Fibroblast of villous mesenchyme (primary cell): ENCODE measurements around the gene PROB1. TPM values are rescaled to one million over a fixed set of nuclear protein-coding genes. Genes with fewer than 3 reads are reported as not detected.

Source experiments
- DNase-seq: peaks from one replicate; pipeline ENCODE4 v3.0.0-alpha.2; 2010; ENCODE audit warnings: low read depth
- H3K4me3 ChIP-seq: 2 replicates; pipeline ENCODE4 v1.5.1; 2011; ENCODE audit warnings: low read depth, mild to moderate bottlenecking, low read length
- total RNA-seq: library from RNA; depleted of rRNA; stranded (reverse); fragments of >200 nt; gene quantifications from 2 replicates; pipeline ENCODE4 v1.2.3, GENCODE V29; 2012
- TF ChIP-seq, protein P1 (sequence below): IDR thresholded peaks from 2 replicates; pipeline ENCODE4 v1.5.1; 2012; ENCODE audit warnings: low read depth, mild to moderate bottlenecking, low read length; ENCODE audit not compliant: insufficient read depth

The PROB1 gene
- total RNA-seq, 1 donor: 4.3 TPM

DNA sequence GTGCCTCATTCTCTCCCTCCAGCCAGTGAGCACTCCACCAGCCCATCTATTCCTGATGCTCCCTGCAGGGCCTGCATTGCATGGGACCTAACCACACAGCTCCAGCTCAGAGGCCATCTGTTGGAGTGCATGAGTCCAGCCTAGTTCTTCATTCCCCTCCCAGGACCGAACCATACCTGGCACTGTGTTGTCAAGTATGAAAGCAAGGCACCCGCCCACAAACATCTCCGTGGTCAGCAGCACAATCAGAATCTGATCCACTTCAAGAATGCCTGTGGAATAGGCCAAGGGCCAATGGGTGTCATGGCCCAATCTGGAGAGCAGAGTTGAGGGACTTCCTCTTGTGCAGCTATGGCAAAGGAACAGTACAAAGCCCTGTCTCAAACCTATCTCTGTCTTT, 17.7 kb downstream of the PROB1 start:
- TF ChIP-seq, protein P1, sequence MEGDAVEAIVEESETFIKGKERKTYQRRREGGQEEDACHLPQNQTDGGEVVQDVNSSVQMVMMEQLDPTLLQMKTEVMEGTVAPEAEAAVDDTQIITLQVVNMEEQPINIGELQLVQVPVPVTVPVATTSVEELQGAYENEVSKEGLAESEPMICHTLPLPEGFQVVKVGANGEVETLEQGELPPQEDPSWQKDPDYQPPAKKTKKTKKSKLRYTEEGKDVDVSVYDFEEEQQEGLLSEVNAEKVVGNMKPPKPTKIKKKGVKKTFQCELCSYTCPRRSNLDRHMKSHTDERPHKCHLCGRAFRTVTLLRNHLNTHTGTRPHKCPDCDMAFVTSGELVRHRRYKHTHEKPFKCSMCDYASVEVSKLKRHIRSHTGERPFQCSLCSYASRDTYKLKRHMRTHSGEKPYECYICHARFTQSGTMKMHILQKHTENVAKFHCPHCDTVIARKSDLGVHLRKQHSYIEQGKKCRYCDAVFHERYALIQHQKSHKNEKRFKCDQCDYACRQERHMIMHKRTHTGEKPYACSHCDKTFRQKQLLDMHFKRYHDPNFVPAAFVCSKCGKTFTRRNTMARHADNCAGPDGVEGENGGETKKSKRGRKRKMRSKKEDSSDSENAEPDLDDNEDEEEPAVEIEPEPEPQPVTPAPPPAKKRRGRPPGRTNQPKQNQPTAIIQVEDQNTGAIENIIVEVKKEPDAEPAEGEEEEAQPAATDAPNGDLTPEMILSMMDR: no peak
- no peak for DNase-seq
- H3K4me3 ChIP-seq: no peak overlapping the region

DNA sequence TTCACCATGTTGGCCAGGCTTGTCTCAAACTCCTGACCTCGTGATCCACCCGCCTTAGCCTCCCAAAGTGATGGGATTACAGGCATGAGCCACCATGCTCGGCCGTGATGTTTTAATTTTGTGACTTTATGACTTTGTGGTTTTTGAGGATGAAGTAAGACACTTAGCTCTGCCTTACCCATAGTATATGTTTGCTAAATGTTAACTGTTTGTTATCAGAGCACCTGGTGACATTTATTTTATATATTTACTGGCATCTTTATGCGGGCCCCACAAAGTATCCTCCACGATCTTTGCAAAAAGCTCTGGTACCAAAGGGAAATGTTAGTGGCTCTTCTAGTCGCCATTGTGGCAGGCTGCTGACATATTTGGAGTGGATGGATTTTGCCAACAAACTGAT, 18.5 kb downstream of the PROB1 start:
- H3K4me3 ChIP-seq: no peak overlapping the region
- TF ChIP-seq, protein P1: no peak
- no peak for DNase-seq

DNA sequence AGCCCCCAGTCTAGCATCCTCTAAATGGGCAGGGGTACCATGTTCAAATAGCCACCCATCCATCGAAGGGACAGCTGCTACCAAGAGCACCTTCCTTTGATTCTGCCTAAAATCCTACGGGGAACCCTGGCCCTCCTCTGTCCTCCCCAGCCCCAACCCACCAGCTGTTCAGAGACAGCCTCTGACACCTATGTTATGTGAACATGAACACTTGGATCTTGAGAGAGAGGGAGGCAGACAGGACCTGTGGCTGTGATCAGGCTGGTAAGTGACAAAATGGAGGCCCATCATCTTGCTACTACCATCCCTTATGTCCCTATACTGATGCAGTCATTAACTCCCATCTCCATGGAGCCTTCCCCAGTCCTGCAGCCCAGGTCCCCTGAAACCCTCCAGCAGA, 20.0 kb downstream of the PROB1 start:
- no peak for DNase-seq
- TF ChIP-seq, protein P1: no peak
- H3K4me3 ChIP-seq: no peak overlapping the region

DNA sequence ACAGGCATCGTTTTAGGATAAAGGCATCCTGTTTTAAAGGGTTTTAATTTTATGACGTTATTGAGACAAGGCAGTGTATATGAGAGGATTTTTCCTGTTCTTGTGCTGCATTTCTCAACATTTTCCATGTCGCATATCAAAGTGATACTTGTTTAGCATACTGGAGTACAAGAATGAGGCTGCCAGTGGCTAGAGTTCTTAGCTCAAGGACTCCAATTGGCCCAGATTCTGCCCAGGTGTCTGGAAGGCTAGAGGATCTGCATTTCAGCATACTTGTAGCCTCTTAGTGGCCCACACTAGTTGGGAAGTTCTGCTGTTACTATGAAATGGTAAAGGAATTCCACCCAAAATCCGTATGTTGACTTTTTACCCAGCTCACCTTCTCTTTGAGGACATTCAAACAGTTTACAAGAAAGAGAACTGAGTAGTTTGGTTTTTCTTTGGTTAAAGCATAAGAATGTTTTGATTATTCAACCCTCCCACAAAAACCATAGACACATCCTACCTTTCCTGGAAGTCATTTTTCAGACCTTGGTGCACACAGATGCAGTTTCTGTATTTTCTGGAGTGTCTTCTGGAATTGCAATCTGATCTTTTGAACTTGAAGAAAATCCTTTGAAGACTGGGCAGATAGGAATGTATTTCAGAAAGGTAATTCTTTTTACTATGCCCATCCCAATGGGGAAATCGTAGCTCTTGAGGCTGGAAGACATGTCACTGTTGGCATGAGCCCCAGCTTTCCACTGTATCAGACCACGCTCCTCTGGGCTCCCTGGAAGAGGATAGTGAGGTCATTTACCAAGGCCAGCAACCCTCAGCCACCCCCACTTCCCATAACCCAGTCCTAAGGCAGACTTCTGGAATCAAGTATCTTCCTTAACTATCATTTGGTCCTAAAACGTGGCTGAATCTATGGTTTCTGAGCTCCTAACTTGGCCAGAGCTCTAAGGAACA, 23.1 kb downstream of the PROB1 start:
- DNase-seq: no peak
- TF ChIP-seq, protein P1: no peak
- no peak overlapping the region for H3K4me3 ChIP-seq

DNA sequence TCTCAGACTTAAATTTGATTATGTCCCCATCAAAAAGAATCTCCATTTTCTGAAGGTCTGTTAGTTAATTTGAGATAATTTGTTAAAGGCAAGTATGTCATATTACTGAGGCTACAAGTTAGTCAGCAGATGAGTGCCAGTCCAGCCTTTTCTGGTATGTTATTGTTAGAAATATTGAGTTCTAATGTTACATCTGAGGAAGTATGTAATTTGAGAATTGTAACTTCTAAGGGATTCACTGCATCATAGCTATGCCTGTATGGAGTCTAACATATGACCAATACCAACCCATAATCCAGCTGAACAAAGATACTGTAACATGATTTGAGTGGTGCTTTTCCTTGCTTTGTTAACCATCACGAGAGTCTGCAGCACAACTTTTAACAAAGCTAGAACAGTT, 25.7 kb downstream of the PROB1 start:
- H3K4me3 ChIP-seq: no peak overlapping the region
- TF ChIP-seq, protein P1: no peak
- DNase-seq: no peak

DNA sequence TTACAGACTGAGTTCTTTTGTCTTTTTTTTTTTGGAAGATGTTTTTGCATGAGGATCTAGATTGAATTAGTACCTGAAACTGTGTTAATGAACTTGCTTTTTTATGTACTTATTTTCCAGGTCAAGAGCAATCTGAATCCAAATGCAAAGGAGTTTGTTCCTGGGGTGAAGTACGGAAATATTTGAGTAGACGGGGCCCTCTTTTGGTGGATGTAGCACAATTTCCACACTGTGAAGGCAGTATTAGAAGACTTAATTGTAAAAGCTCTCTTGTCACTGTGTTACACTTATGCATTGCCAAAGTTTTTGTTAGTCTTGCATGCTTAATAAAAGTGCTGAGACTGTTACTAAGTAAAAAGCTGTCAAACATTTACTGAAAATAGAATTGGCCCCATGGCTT, 26.3 kb downstream of the PROB1 start:
- TF ChIP-seq, protein P1: no peak
- no peak overlapping the region for H3K4me3 ChIP-seq
- peak; percentile 19 for DNase-seq
